H1 (cell line): ENCODE data around the gene BABAM2. TPM values are rescaled to one million over a fixed set of nuclear protein-coding genes. Genes with fewer than 3 reads are reported as not detected.

Experiments
- CTCF ChIA-PET: fragments of 300-600 bp; sonication (Branson Sonifier 250); formaldehyde crosslinking; loops from one replicate; lab custom pipeline; 2021; ENCODE audit not compliant: partially characterized antibody; lab: Charles Lee
- POLR2A ChIA-PET: fragments of 300-600 bp; sonication (Branson Sonifier 250); formaldehyde crosslinking; loops from one replicate; lab custom pipeline; 2021; ENCODE audit warnings: inconsistent platforms; ENCODE audit not compliant: partially characterized antibody; lab: Charles Lee
- DNase-seq, 2 experiments: peaks; one replicate each; pipeline versions ENCODE4 v3.0.0 to v3.0.0-alpha.2; 2010 to 2022; ENCODE audit warnings: low spot score in 2 of 2, low read depth in 1 of 2, mixed read lengths in 1 of 2
- FAIRE-seq: peaks from 2 replicates; lab custom pipeline; 2011; peaks lifted over from hg19 to GRCh38; lab: Jason Lieb, UNC
- H2AFZ ChIP-seq: 2 replicates; pipeline ENCODE4 v1.8.1; 2012; ENCODE audit warnings: low read length, inconsistent platforms
- H2AK5ac ChIP-seq: 2 replicates; pipeline ENCODE4 v1.6.1; 2013; ENCODE audit warnings: low read depth, low read length
- H2BK120ac ChIP-seq: replicated peaks from 2 replicates; pipeline ENCODE3; 2013; ENCODE audit warnings: low read depth, low read length, inconsistent platforms
- H2BK12ac ChIP-seq: 2 replicates; pipeline ENCODE4 v1.6.1; 2013; ENCODE audit warnings: low read depth, low read length
- H2BK15ac ChIP-seq: 2 replicates; pipeline ENCODE4 v1.6.1; 2013; ENCODE audit warnings: low read length
- H2BK20ac ChIP-seq: 2 replicates; pipeline ENCODE4 v1.6.1; 2013; ENCODE audit warnings: low read length
- H2BK5ac ChIP-seq: 2 replicates; pipeline ENCODE4 v1.6.1; 2013; ENCODE audit warnings: low read depth, low read length
- H3K14ac ChIP-seq: 2 replicates; pipeline ENCODE4 v1.6.1; 2013; ENCODE audit warnings: inconsistent platforms; ENCODE audit not compliant: insufficient read length
- H3K18ac ChIP-seq: 2 replicates; pipeline ENCODE4 v1.6.1; 2013; ENCODE audit warnings: low read length; ENCODE audit errors: extremely low read depth
- H3K23ac ChIP-seq: 2 replicates; pipeline ENCODE4 v1.6.1; 2013; ENCODE audit warnings: inconsistent platforms; ENCODE audit not compliant: insufficient read length
- H3K23me2 ChIP-seq: 2 replicates; pipeline ENCODE4 v1.6.1; 2013; ENCODE audit warnings: low read depth, low read length
- H3K27ac ChIP-seq: 2 replicates; pipeline ENCODE4 v1.6.1; 2011; ENCODE audit warnings: low read depth, low read length, inconsistent platforms
- H3K27me3 ChIP-seq, 4 experiments: replicated peaks in 1 of 4; 1 replicate in 1 of 4; 2 replicates in 3 of 4; pipeline versions ENCODE4 v1.6.1 to v1.8.1; 2011 to 2013; ENCODE audit warnings: low read length in 3 of 4, mild to moderate bottlenecking in 3 of 4, inconsistent platforms in 2 of 4, mixed read lengths in 2 of 4, moderate library complexity in 1 of 4; ENCODE audit not compliant: control insufficient read depth in 3 of 4, insufficient read depth in 3 of 4; ENCODE audit errors: extremely low read depth in 1 of 4
- H3K36me3 ChIP-seq, 4 experiments: 2 replicates each; pipeline versions ENCODE4 v1.6.1 to v1.8.1; 2011 to 2013; ENCODE audit warnings: mild to moderate bottlenecking in 4 of 4, low read length in 3 of 4, moderate library complexity in 2 of 4, control low read depth in 1 of 4, inconsistent platforms in 1 of 4; ENCODE audit not compliant: insufficient read depth in 4 of 4, control insufficient read depth in 2 of 4
- H3K4ac ChIP-seq: replicated peaks from 2 replicates; pipeline ENCODE3; 2013; ENCODE audit warnings: low read length, low read depth, mixed read lengths, inconsistent platforms; ENCODE audit not compliant: insufficient read length
- H3K4me1 ChIP-seq, 4 experiments: replicated peaks in 1 of 4; 1 replicate in 1 of 4; 2 replicates in 3 of 4; pipeline versions ENCODE4 v1.6.1 to v1.8.1; 2011 to 2013; ENCODE audit warnings: low read length in 3 of 4, inconsistent platforms in 2 of 4, mixed read lengths in 1 of 4; ENCODE audit not compliant: insufficient read depth in 4 of 4, control insufficient read depth in 3 of 4
- H3K4me2 ChIP-seq, 2 experiments: 2 replicates each; pipeline versions ENCODE4 v1.6.1 to v1.8.1; 2011 to 2013; ENCODE audit warnings: low read depth in 2 of 2, low read length in 2 of 2, control low read depth in 1 of 2, inconsistent platforms in 1 of 2, mild to moderate bottlenecking in 1 of 2; ENCODE audit not compliant: insufficient read depth in 1 of 2
- H3K4me3 ChIP-seq, 4 experiments: fragments of 200-600, 300-600 bp in 1 of 4; sonication (generic), shearing (Covaris generic), sonication (Bioruptor Twin) in 1 of 4; 2 replicates each; pipeline versions ENCODE4 v1.5.1 to v1.8.1; 2011 to 2016; ENCODE audit warnings: low read length in 4 of 4, low read depth in 3 of 4, control low read depth in 2 of 4, inconsistent platforms in 2 of 4, mild to moderate bottlenecking in 2 of 4, mixed read lengths in 1 of 4, moderate library complexity in 1 of 4; ENCODE audit not compliant: insufficient read depth in 2 of 4; ENCODE audit errors: extremely low read depth in 1 of 4
- H3K56ac ChIP-seq: replicated peaks from 2 replicates; pipeline ENCODE3; 2013; ENCODE audit warnings: low read depth, mild to moderate bottlenecking, mixed read lengths, low read length, inconsistent platforms; ENCODE audit not compliant: insufficient read length
- H3K79me1 ChIP-seq: 2 replicates; pipeline ENCODE4 v1.6.1; 2013; ENCODE audit warnings: low read depth, low read length, control low read depth
- H3K79me2 ChIP-seq, 2 experiments: 2 replicates each; pipeline versions ENCODE4 v1.6.1 to v1.8.1; 2012 to 2013; ENCODE audit warnings: low read length in 2 of 2, mild to moderate bottlenecking in 2 of 2, inconsistent platforms in 1 of 2; ENCODE audit not compliant: insufficient read depth in 2 of 2, control insufficient read depth in 1 of 2
- H3K9ac ChIP-seq, 4 experiments: replicated peaks in 1 of 4; 1 replicate in 1 of 4; 2 replicates in 3 of 4; pipeline versions ENCODE4 v1.6.1 to v1.8.1; 2011 to 2013; ENCODE audit warnings: low read depth in 3 of 4, low read length in 3 of 4, control low read depth in 2 of 4, mild to moderate bottlenecking in 2 of 4, moderate library complexity in 2 of 4, inconsistent platforms in 1 of 4; ENCODE audit errors: extremely low read depth in 1 of 4
- H3K9me3 ChIP-seq, 2 experiments: 2 replicates each; pipeline versions ENCODE4 v1.6.1 to v1.8.1; 2012 to 2013; ENCODE audit warnings: mild to moderate bottlenecking in 2 of 2, moderate library complexity in 2 of 2, control low read depth in 1 of 2, inconsistent platforms in 1 of 2, low read depth in 1 of 2, low read length in 1 of 2, mixed read lengths in 1 of 2; ENCODE audit not compliant: insufficient read depth in 2 of 2
- H4K20me1 ChIP-seq, 2 experiments: replicated peaks in 1 of 2; 2 replicates each; pipeline versions ENCODE3 to v1.8.1; 2011 to 2013; ENCODE audit warnings: inconsistent platforms in 2 of 2, low read length in 2 of 2, mild to moderate bottlenecking in 1 of 2; ENCODE audit not compliant: insufficient read depth in 2 of 2, control insufficient read depth in 1 of 2
- H4K5ac ChIP-seq: 2 replicates; pipeline ENCODE4 v1.6.1; 2013; ENCODE audit warnings: low read length, low read depth, mixed read lengths, inconsistent platforms; ENCODE audit not compliant: insufficient read length
- H4K8ac ChIP-seq: 2 replicates; pipeline ENCODE4 v1.8.0; 2013; ENCODE audit warnings: mild to moderate bottlenecking, moderate library complexity, low read length, inconsistent platforms; ENCODE audit not compliant: insufficient read depth; ENCODE audit errors: extremely low read depth
- H4K91ac ChIP-seq: replicated peaks from 2 replicates; pipeline ENCODE3; 2013; ENCODE audit warnings: low read length, mixed read lengths, inconsistent platforms; ENCODE audit not compliant: insufficient read length
- CEBPB ChIP-seq: IDR thresholded peaks from 2 replicates; pipeline ENCODE4 v1.6.1; 2012; ENCODE audit warnings: low read depth, low read length
- CHD2 ChIP-seq: IDR thresholded peaks from 2 replicates; pipeline ENCODE4 v1.6.1; 2012; ENCODE audit warnings: low read length, improper control_type of control experiment
- CREB1 ChIP-seq: IDR thresholded peaks from 2 replicates; pipeline ENCODE4 v1.6.1; 2012; ENCODE audit warnings: inconsistent platforms
- GABPA ChIP-seq: IDR thresholded peaks from 2 replicates; pipeline ENCODE4 v1.6.1; 2011; ENCODE audit warnings: mild to moderate bottlenecking, low read length, moderate library complexity, borderline replicate concordance; ENCODE audit not compliant: insufficient read depth
- HDAC2 ChIP-seq, 2 experiments: fragments of 300-600 bp in 1 of 2; sonication (generic) in 1 of 2; IDR thresholded peaks; 2 replicates each; pipeline ENCODE4 v1.6.1; 2011 to 2012; ENCODE audit warnings: low read depth in 2 of 2, low read length in 2 of 2, mild to moderate bottlenecking in 2 of 2, moderate library complexity in 2 of 2, borderline replicate concordance in 1 of 2, inconsistent platforms in 1 of 2
- KDM4A ChIP-seq: IDR thresholded peaks from one replicate; pipeline ENCODE4 v1.7.1; 2012; ENCODE audit warnings: low read depth, mild to moderate bottlenecking, moderate library complexity, low read length, inconsistent platforms; ENCODE audit not compliant: severe bottlenecking
- RXRA ChIP-seq: IDR thresholded peaks from 2 replicates; pipeline ENCODE4 v1.6.1; 2011; ENCODE audit warnings: low read depth, mild to moderate bottlenecking, low read length, moderate library complexity; ENCODE audit not compliant: insufficient read depth
- SP2 ChIP-seq: IDR thresholded peaks from 2 replicates; pipeline ENCODE4 v1.6.1; 2012; ENCODE audit warnings: mild to moderate bottlenecking, low read length, inconsistent platforms
- TEAD4 ChIP-seq: IDR thresholded peaks from 2 replicates; pipeline ENCODE4 v1.6.1; 2012; ENCODE audit warnings: low read depth, low read length, inconsistent platforms, mixed read lengths
- WGBS, 2 experiments: shearing (Covaris generic) in 1 of 2; methylation state at CpG; one replicate each; pipeline versions ENCODE4 v1.1.6 to v1.1.7; 2013 to 2015; ENCODE audit warnings: low lambda C conversion rate in 2 of 2, mixed read lengths in 2 of 2, inconsistent platforms in 1 of 2, low coverage in 1 of 2, missing lambda C conversion rate in 1 of 2; ENCODE audit not compliant: insufficient replicate concordance in 2 of 2, insufficient coverage in 1 of 2, insufficient read length in 1 of 2; ENCODE audit errors: extremely low coverage in 1 of 2, missing lambda C conversion rate in 1 of 2; 5-methylcytosine and 5-hydroxymethylcytosine counted together
- polyA plus RNA-seq, 7 experiments: library from polyadenylated mRNA; depleted of rRNA in 3 of 7; stranded (reverse) in 5 of 7; unstranded in 2 of 7; fragments of >200 nt in 5 of 7; fragments of 200-250 nt in 2 of 7; gene quantifications; 1 replicate in 5 of 7; 2 replicates in 1 of 7; 4 replicates in 1 of 7; pipeline versions ENCODE4 v1.2.1 to v1.2.3, GENCODE V29; 2011 to 2013; ENCODE audit warnings: missing spikeins in 2 of 7, mixed read lengths in 2 of 7
- total RNA-seq: library from RNA; stranded (reverse); fragmentation: NEBNext Ultra II Directional; extraction: Animal tissue kit (Norgen Biotek cat#: 25700); gene quantifications from 2 replicates; pipeline ENCODE4 v1.2.1, GENCODE V29; 2021
- TF ChIP-seq, protein P1 (sequence below): IDR thresholded peaks from 2 replicates; pipeline ENCODE4 v1.6.1; 2011; ENCODE audit warnings: low read length, improper control_type of control experiment
- TF ChIP-seq, protein P2 (sequence below), 3 experiments: IDR thresholded peaks; 1 replicate in 2 of 3; 2 replicates in 1 of 3; pipeline versions ENCODE4 v1.5.1 to v1.6.1; 2011; ENCODE audit warnings: low read length in 3 of 3, mild to moderate bottlenecking in 3 of 3, inconsistent platforms in 2 of 3, low read depth in 1 of 3, moderate library complexity in 1 of 3; ENCODE audit not compliant: insufficient read depth in 1 of 3; ENCODE audit errors: control extremely low read depth in 1 of 3

The BABAM2 gene
- total and polyA plus RNA-seq, 2 of the 8 experiments (the other 6 are each of a cell fraction or from before 2014, with no cell fraction given) = 15.8 to 20.9 TPM

DNA sequence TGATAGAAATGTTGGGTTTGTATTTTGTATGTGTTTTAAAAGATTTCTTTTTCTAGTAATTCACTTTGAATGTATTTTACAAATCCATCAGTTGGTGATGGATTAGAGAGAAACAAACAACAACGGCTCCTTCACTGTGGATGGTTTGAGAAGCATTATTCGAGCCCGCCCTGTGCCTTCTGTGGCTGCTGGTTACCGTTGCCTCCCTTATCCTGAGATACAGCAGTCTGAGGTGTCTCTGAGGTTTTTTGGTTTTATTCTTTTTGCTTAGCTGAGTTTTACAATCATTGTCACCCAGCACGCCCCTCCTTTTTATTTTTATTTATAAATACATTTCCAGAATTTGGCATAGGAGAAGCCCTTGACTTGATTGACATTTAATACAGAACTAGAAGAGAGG, 168.3 kb downstream of the BABAM2 start:
- no peak overlapping the region for H2AK5ac ChIP-seq
- WGBS, 2 experiments = 84% methylated on average over 5 of the region's 5 CpGs; no CpG with 5 or more reads in 1 of the 2 experiments
- no peaks in the 10 kb centered on the region for H3K27me3 ChIP-seq
- CTCF ChIA-PET = no interaction called here
- H2BK20ac ChIP-seq = no peak overlapping the region
- H4K20me1 ChIP-seq = no peaks in the 10 kb centered on the region
- H2BK5ac ChIP-seq = no peak overlapping the region
- no peaks in the 10 kb centered on the region for H3K79me2 ChIP-seq
- H3K14ac ChIP-seq = no peak overlapping the region
- H3K23ac ChIP-seq = no peak overlapping the region
- H3K4me1 ChIP-seq = no peaks in the 10 kb centered on the region
- no peak overlapping the region for H2BK120ac ChIP-seq
- FAIRE-seq (no peak), DNase-seq (no peak)
- no peak overlapping the region for H3K4me3 ChIP-seq
- H3K79me1 ChIP-seq = no peaks in the 10 kb centered on the region
- H3K18ac ChIP-seq = no peak overlapping the region
- H3K27ac ChIP-seq = no peak overlapping the region
- H4K5ac ChIP-seq = no peak overlapping the region
- no peaks in the 10 kb centered on the region for H3K36me3 ChIP-seq
- no peak overlapping the region for H2BK15ac ChIP-seq
- no peak overlapping the region for H4K91ac ChIP-seq
- H2BK12ac ChIP-seq = no peak overlapping the region
- H3K23me2 ChIP-seq = no peaks in the 10 kb centered on the region
- POLR2A ChIA-PET = no interaction called here
- H3K56ac ChIP-seq = no peak overlapping the region
- H3K9ac ChIP-seq = no peak overlapping the region
- 0 out of 4 replicates have a peak, but pooled peaks cover 0 to 2% of the 10 kb centered on the region in 2 experiments for H3K9me3 ChIP-seq
- H2AFZ ChIP-seq = no peak overlapping the region
- H3K4ac ChIP-seq = no peak overlapping the region
- H4K8ac ChIP-seq = no peak overlapping the region
- H3K4me2 ChIP-seq = no peak overlapping the region
- TF ChIP-seq CEBPB = no peak
- TF ChIP-seq CHD2 = no peak
- TF ChIP-seq, protein P1, sequence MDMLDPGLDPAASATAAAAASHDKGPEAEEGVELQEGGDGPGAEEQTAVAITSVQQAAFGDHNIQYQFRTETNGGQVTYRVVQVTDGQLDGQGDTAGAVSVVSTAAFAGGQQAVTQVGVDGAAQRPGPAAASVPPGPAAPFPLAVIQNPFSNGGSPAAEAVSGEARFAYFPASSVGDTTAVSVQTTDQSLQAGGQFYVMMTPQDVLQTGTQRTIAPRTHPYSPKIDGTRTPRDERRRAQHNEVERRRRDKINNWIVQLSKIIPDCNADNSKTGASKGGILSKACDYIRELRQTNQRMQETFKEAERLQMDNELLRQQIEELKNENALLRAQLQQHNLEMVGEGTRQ = no peak
- TF ChIP-seq GABPA = no peak
- no peak for TF ChIP-seq SP2
- no peak for TF ChIP-seq KDM4A
- TF ChIP-seq TEAD4 = no peak
- TF ChIP-seq, protein P2, sequence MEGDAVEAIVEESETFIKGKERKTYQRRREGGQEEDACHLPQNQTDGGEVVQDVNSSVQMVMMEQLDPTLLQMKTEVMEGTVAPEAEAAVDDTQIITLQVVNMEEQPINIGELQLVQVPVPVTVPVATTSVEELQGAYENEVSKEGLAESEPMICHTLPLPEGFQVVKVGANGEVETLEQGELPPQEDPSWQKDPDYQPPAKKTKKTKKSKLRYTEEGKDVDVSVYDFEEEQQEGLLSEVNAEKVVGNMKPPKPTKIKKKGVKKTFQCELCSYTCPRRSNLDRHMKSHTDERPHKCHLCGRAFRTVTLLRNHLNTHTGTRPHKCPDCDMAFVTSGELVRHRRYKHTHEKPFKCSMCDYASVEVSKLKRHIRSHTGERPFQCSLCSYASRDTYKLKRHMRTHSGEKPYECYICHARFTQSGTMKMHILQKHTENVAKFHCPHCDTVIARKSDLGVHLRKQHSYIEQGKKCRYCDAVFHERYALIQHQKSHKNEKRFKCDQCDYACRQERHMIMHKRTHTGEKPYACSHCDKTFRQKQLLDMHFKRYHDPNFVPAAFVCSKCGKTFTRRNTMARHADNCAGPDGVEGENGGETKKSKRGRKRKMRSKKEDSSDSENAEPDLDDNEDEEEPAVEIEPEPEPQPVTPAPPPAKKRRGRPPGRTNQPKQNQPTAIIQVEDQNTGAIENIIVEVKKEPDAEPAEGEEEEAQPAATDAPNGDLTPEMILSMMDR (IDR thresholded peaks at IDR 0.05; ENCODE audit: control extremely low read depth in 1 of 3, insufficient read depth in 1 of 3, low read depth in 1 of 3, low read length in 3 of 3) = no peak
- TF ChIP-seq CREB1 = no peak
- TF ChIP-seq RXRA = no peak
- no peak for TF ChIP-seq HDAC2 (IDR thresholded peaks at IDR 0.05; ENCODE audit: borderline replicate concordance in 1 of 2, low read depth in 2 of 2, low read length in 2 of 2)
